GM12878 (cell line): Measurements from ENCODE around the gene PRKCE. TPM values are rescaled to one million over a fixed set of nuclear protein-coding genes. Genes with fewer than 3 reads are reported as not detected.

ENCODE experiments used
- ATAC-seq: fragments of 200-7000 bp; cut with Tn5 transposase; 3 replicates; pipeline ENCODE4 v1.9.1; 2020; ENCODE audit warnings: mild to moderate bottlenecking, moderate library complexity
- BruUV-seq: library from RNA; stranded (reverse); fragments of 400-500 nt; replicated peaks from 2 replicates; lab custom pipeline; 2021; lab: Mats Ljungman, UMichigan
- CTCF ChIA-PET: fragments of 300-600 bp; sonication (Branson Sonifier 250); formaldehyde crosslinking; extraction: SDS; loops from one replicate; lab custom pipeline; 2021; ENCODE audit warnings: inconsistent platforms; lab: Yijun Ruan, JAX
- POLR2A ChIA-PET: fragments of 350-600 bp; formaldehyde crosslinking; extraction: SDS; loops from one replicate; lab custom pipeline; 2021; ENCODE audit warnings: inconsistent platforms; lab: Charles Lee
- RAD21 ChIA-PET: fragments of 300-600 bp; sonication (Branson Sonifier 250); formaldehyde crosslinking; loops from one replicate; lab custom pipeline; 2023; ENCODE audit warnings: antibody characterized with exemption; ENCODE audit not compliant: unreplicated experiment; lab: Charles Lee
- SMC1A ChIA-PET: fragments of 300-600 bp; sonication (Branson Sonifier 250); formaldehyde crosslinking; loops from one replicate; lab custom pipeline; 2023; ENCODE audit not compliant: unreplicated experiment, uncharacterized antibody; lab: Charles Lee
- DNase-seq: peaks from one replicate; pipeline ENCODE4 v3.0.0-alpha.2; 2011; ENCODE audit warnings: low read depth, low spot score
- FAIRE-seq: peaks from 3 replicates; lab custom pipeline; 2011; peaks lifted over from hg19 to GRCh38; lab: Jason Lieb, UNC
- H2AFZ ChIP-seq: 2 replicates; pipeline ENCODE4 v1.6.0; 2011; ENCODE audit warnings: low read depth, low read length, control low read depth; ENCODE audit not compliant: control insufficient read depth
- H3K27ac ChIP-seq: 2 replicates; pipeline ENCODE4 v1.5.1; 2011; ENCODE audit warnings: control low read depth; ENCODE audit not compliant: control insufficient read depth, insufficient read depth
- H3K27me3 ChIP-seq, 2 experiments: replicated peaks in 1 of 2; 2 replicates each; pipeline versions ENCODE4 v1.6.0 to v1.6.1; 2011; ENCODE audit warnings: low read length in 1 of 2; ENCODE audit not compliant: control insufficient read depth in 2 of 2, insufficient read depth in 2 of 2
- H3K36me3 ChIP-seq, 2 experiments: 2 replicates each; pipeline ENCODE4 v1.5.1; 2011; ENCODE audit warnings: low read length in 1 of 2; ENCODE audit not compliant: control insufficient read depth in 2 of 2, insufficient read depth in 2 of 2
- H3K4me1 ChIP-seq: 2 replicates; pipeline ENCODE4 v1.6.1; 2011; ENCODE audit warnings: mild to moderate bottlenecking, low read length, moderate library complexity, mixed read lengths; ENCODE audit not compliant: control insufficient read depth, insufficient read depth
- H3K4me2 ChIP-seq: 2 replicates; pipeline ENCODE4 v1.6.0; 2011; ENCODE audit warnings: control low read depth; ENCODE audit not compliant: control insufficient read depth, insufficient read depth
- H3K4me3 ChIP-seq: fragments of 200-600 bp; sonication (generic); 2 replicates; pipeline ENCODE4 v1.5.1; 2016
- H3K79me2 ChIP-seq: 2 replicates; pipeline ENCODE4 v1.6.0; 2011; ENCODE audit warnings: low read length; ENCODE audit not compliant: control insufficient read depth, insufficient read depth
- H3K9ac ChIP-seq: 2 replicates; pipeline ENCODE4 v1.8.0; 2011; ENCODE audit warnings: low read length, control low read depth, mixed read lengths; ENCODE audit not compliant: control insufficient read depth, insufficient read depth
- H3K9me3 ChIP-seq: replicated peaks from 3 replicates; pipeline ENCODE4 v1.5.1; 2011; ENCODE audit warnings: mild to moderate bottlenecking, low read length; ENCODE audit not compliant: control insufficient read depth, insufficient read depth
- H4K20me1 ChIP-seq: 2 replicates; pipeline ENCODE4 v1.6.0; 2011; ENCODE audit not compliant: control insufficient read depth, insufficient read depth
- HDAC6 ChIP-seq: fragments of 200-600 bp; sonication (generic); IDR thresholded peaks from one replicate; pipeline ENCODE4 v1.8.0; 2017; ENCODE audit warnings: antibody characterized with exemption; ENCODE audit not compliant: unreplicated experiment
- PRDM15 ChIP-seq: fragments of 450-650 bp; formaldehyde crosslinking; IDR thresholded peaks from 2 replicates; pipeline ENCODE4 v1.4.0; 2020; ENCODE audit warnings: mild to moderate bottlenecking, moderate library complexity
- RUNX3 ChIP-seq: IDR thresholded peaks from 2 replicates; pipeline ENCODE4 v1.6.1; 2012; ENCODE audit warnings: low read length, inconsistent platforms
- SP1 ChIP-seq: IDR thresholded peaks from one replicate; pipeline ENCODE4 v1.6.1; 2011; ENCODE audit warnings: low read depth, low read length
- TAF1 ChIP-seq: IDR thresholded peaks from 2 replicates; pipeline ENCODE4 v1.6.1; 2011; ENCODE audit warnings: mild to moderate bottlenecking, low read depth, low read length, borderline replicate concordance
- WRNIP1 ChIP-seq: IDR thresholded peaks from 2 replicates; pipeline ENCODE4 v1.6.1; 2011; ENCODE audit warnings: low read depth, low read length, improper control_type of control experiment, borderline replicate concordance
- ZNF384 ChIP-seq: IDR thresholded peaks from 2 replicates; pipeline ENCODE4 v1.6.1; 2012; ENCODE audit warnings: low read depth, mild to moderate bottlenecking, low read length, improper control_type of control experiment, borderline replicate concordance
- WGBS: methylation state at CpG from one replicate; pipeline ENCODE4 v1.1.6; 2016; ENCODE audit warnings: low lambda C conversion rate; ENCODE audit not compliant: insufficient replicate concordance, insufficient coverage; ENCODE audit errors: missing lambda C conversion rate; 5-methylcytosine and 5-hydroxymethylcytosine counted together
- in situ Hi-C: fragments of 300-500 bp; cut with MboI; formaldehyde crosslinking; loops from 9 replicates; pipeline ENCODE4 v1.14.3; 2018; ENCODE audit warnings: mixed read lengths
- intact Hi-C: fragments of 100-400 bp; cut with micrococcal nuclease; formaldehyde crosslinking; loops from one replicate; pipeline ENCODE4 v1.14.2; 2022; ENCODE audit not compliant: unreplicated experiment
- polyA plus RNA-seq, 11 experiments: library from polyadenylated mRNA; depleted of rRNA in 4 of 11; unstranded in 6 of 11; stranded (reverse) in 5 of 11; fragments of >200 nt; fragmentation: Nextera tagmentation in 4 of 11; fragmentation: Illumina TruSeq in 1 of 11; extraction: Ambion mirVana in 4 of 11; extraction: Trizol in 1 of 11; gene quantifications; 1 replicate in 1 of 11; 2 replicates in 10 of 11; pipeline versions ENCODE4 v1.2.1 to v1.2.3, GENCODE V29; 2011 to 2016; ENCODE audit warnings: inconsistent platforms in 2 of 11, missing spikeins in 2 of 11, low read depth in 1 of 11
- total RNA-seq, 4 experiments: library from RNA; depleted of rRNA in 3 of 4; stranded (reverse); fragments of >200 nt in 3 of 4; fragmentation: Illumina TruSeq in 1 of 4; extraction: Trizol in 1 of 4; gene quantifications; 2 replicates each; pipeline versions ENCODE4 v1.2.1 to v1.2.3, GENCODE V29; 2013 to 2021

The PRKCE gene
- total and polyA plus RNA-seq, 10 of the 15 experiments (the other 5 are each of a cell fraction or from before 2014, with no cell fraction given) = 2.6 to 28.2 (median 11.3) TPM

- no peaks in the 10 kb centered on the region for H3K27me3 ChIP-seq
- H3K27ac ChIP-seq = no peak overlapping the region
- no peak for FAIRE-seq
- no peak overlapping the region for H3K4me2 ChIP-seq
- POLR2A ChIA-PET = no interaction called here
- no peaks in the 10 kb centered on the region for H3K4me1 ChIP-seq
- H3K79me2 ChIP-seq = no peaks in the 10 kb centered on the region
- RAD21 ChIA-PET = interaction anchor here (0.8 to 1.4 kb wide), 4 partner anchors 12 to 95 kb away, joined by 3 to 5 read pairs (median 4); no protein-coding TSS in a partner anchor
- H3K9me3 ChIP-seq = no peaks in the 10 kb centered on the region
- no peak overlapping the region for H3K4me3 ChIP-seq
- in situ Hi-C loops (no loop called here), intact Hi-C loops (no loop called here)
- SMC1A ChIA-PET = interaction anchor here (0.9 to 1.1 kb wide), 5 partner anchors 10 to 112 kb away, joined by 3 to 4 read pairs (median 3); no protein-coding TSS in a partner anchor
- CTCF ChIA-PET = interaction anchor here (1.1 to 1.2 kb wide), 2 partner anchors 54 to 287 kb away, joined by 3 to 4 read pairs; no protein-coding TSS in a partner anchor
- H2AFZ ChIP-seq = no peak overlapping the region
- no peaks in the 10 kb centered on the region for H3K36me3 ChIP-seq
- 68% methylated on average over 4 of the region's 4 CpGs for WGBS
- ATAC-seq = no peak
- no TSS peak for BruUV-seq
- DNase-seq = no peak
- H4K20me1 ChIP-seq = no peaks in the 10 kb centered on the region
- TF ChIP-seq WRNIP1 (no peak), TAF1 (no peak), HDAC6 (no peak), RUNX3 (no peak), SP1 (no peak), ZNF384 (no peak), PRDM15 (no peak)
- H3K9ac ChIP-seq = no peak overlapping the region
These were observed 523.9 kb downstream of the PRKCE start for GRCh38 chr2:46175419-46175818.
